Vagina (tissue), 2 donors: ENCODE results near the gene FRMD4A. TPM values are rescaled to one million over a fixed set of nuclear protein-coding genes. Genes with fewer than 3 reads are reported as not detected.

Experiments
- DNase-seq, 2 donors: peaks; one replicate each; pipeline ENCODE4 v3.0.0-alpha.2; 2017; ENCODE audit errors: extremely low spot score in 2 of 2
- H3K27ac ChIP-seq: fragments of 200-600 bp; sonication (generic); one replicate; pipeline ENCODE4 v1.5.1; 2019
- H3K27me3 ChIP-seq: fragments of 200-600 bp; sonication (generic); one replicate; pipeline ENCODE4 v1.5.1; 2019
- H3K36me3 ChIP-seq, 2 donors: fragments of 200-600 bp; sonication (generic); one replicate each; pipeline ENCODE4 v1.5.1; 2017 to 2019
- H3K4me1 ChIP-seq: fragments of 200-600 bp; sonication (generic); one replicate; pipeline ENCODE4 v1.5.1; 2019
- H3K4me3 ChIP-seq, 2 donors: fragments of 200-600 bp; sonication (generic); 1 replicate in 1 of 2; 2 replicates in 1 of 2; pipeline ENCODE4 v1.5.1; 2016 to 2019
- H3K9me3 ChIP-seq: fragments of 200-600 bp; sonication (generic); one replicate; pipeline ENCODE4 v1.5.1; 2019
- CTCF ChIP-seq, 3 experiments: fragments of 450-650 bp in 2 of 3; fragments of 200-600 bp in 1 of 3; sonication (generic) in 1 of 3; IDR thresholded peaks; one replicate each; pipeline ENCODE4 v1.5.1; 2017 to 2019; ENCODE audit warnings: antibody characterized with exemption in 3 of 3, mild to moderate bottlenecking in 2 of 3, moderate library complexity in 2 of 3
- POLR2A ChIP-seq, 2 donors: fragments of 450-650 bp; IDR thresholded peaks; one replicate each; pipeline ENCODE4 v1.6.1; 2017; ENCODE audit warnings: antibody characterized with exemption in 2 of 2, mild to moderate bottlenecking in 2 of 2, moderate library complexity in 2 of 2
- POLR2AphosphoS5 ChIP-seq, 2 donors: sonication (generic); formaldehyde crosslinking; IDR thresholded peaks; one replicate each; pipeline ENCODE4 v1.9.0; 2017; ENCODE audit warnings: antibody characterized with exemption in 2 of 2, mild to moderate bottlenecking in 2 of 2, low read depth in 1 of 2; ENCODE audit not compliant: insufficient read depth in 1 of 2
- intact Hi-C: fragments of 100-400 bp; cut with DNase I; formaldehyde crosslinking; loops from one replicate; pipeline ENCODE4 v1.15.1; 2023
- total RNA-seq: library from RNA; depleted of rRNA; stranded (reverse); fragments of >200 nt; gene quantifications from one replicate; pipeline ENCODE4 v1.2.3, GENCODE V29; 2016

The FRMD4A gene
- total RNA-seq, 1 donor from 2014 or later: 24.8 TPM

- Histone ChIP-seq H3K36me3 (no peaks in the 10 kb centered on the region), H3K4me3 (no peak overlapping the region), H3K27me3 (no peaks in the 10 kb centered on the region), H3K27ac (no peak overlapping the region), H3K4me1 (no peaks in the 10 kb centered on the region), H3K9me3 (no peaks in the 10 kb centered on the region)
- TF ChIP-seq POLR2A (IDR thresholded peaks at IDR 0.05) (no peak), POLR2AphosphoS5 (IDR thresholded peaks at IDR 0.05; ENCODE audit: insufficient read depth in 1 of 2, low read depth in 1 of 2) (no peak), CTCF (IDR thresholded peaks at IDR 0.05) (no peak)
- DNase-seq: peak in 1 of 2 donors; percentile 44
- intact Hi-C loops: loop anchor here (5.0 kb wide), 1 partner anchor 202 kb away; no protein-coding TSS in a partner anchor
Measured at GRCh38 chr10:14358886-14359573, 28.3 kb upstream of the FRMD4A start.

GRCh38 chr10:14356921-14357320, 26.2 kb upstream of the FRMD4A start:
- no peak for DNase-seq
- intact Hi-C loops: loop anchor here (5.0 kb wide), 1 partner anchor 200 kb away; no protein-coding TSS in a partner anchor
- H3K27me3 ChIP-seq: no peaks in the 10 kb centered on the region
- TF ChIP-seq POLR2AphosphoS5 (IDR thresholded peaks at IDR 0.05; ENCODE audit: insufficient read depth in 1 of 2, low read depth in 1 of 2) (no peak), CTCF (IDR thresholded peaks at IDR 0.05) (no peak), POLR2A (IDR thresholded peaks at IDR 0.05) (no peak)
- H3K4me3 ChIP-seq: no peak overlapping the region
- no peaks in the 10 kb centered on the region for H3K4me1 ChIP-seq
- H3K36me3 ChIP-seq: no peaks in the 10 kb centered on the region
- H3K9me3 ChIP-seq: no peaks in the 10 kb centered on the region
- no peak overlapping the region for H3K27ac ChIP-seq

- Histone ChIP-seq H3K4me3 (no peak overlapping the region), H3K36me3 (no peaks in the 10 kb centered on the region), H3K4me1 (no peaks in the 10 kb centered on the region), H3K27me3 (no peaks in the 10 kb centered on the region), H3K27ac (no peak overlapping the region), H3K9me3 (no peaks in the 10 kb centered on the region)
- DNase-seq: no peak
- no peak for TF ChIP-seq POLR2AphosphoS5 (IDR thresholded peaks at IDR 0.05; ENCODE audit: insufficient read depth in 1 of 2, low read depth in 1 of 2)
- TF ChIP-seq POLR2A (IDR thresholded peaks at IDR 0.05): no peak
- TF ChIP-seq CTCF (IDR thresholded peaks at IDR 0.05): no peak
- intact Hi-C loops: loop anchor here (5.0 kb wide), 1 partner anchor 198 kb away; no protein-coding TSS in a partner anchor
Measured at GRCh38 chr10:14355750-14356149, 25.0 kb upstream of the FRMD4A start.

- Histone ChIP-seq H3K36me3 (no peaks in the 10 kb centered on the region), H3K4me1 (no peaks in the 10 kb centered on the region), H3K9me3 (no peaks in the 10 kb centered on the region), H3K4me3 (no peak overlapping the region), H3K27ac (no peak overlapping the region), H3K27me3 (no peaks in the 10 kb centered on the region)
- TF ChIP-seq POLR2AphosphoS5 (IDR thresholded peaks at IDR 0.05; ENCODE audit: insufficient read depth in 1 of 2, low read depth in 1 of 2): no peak
- no peak for TF ChIP-seq POLR2A (IDR thresholded peaks at IDR 0.05)
- no peak for TF ChIP-seq CTCF (IDR thresholded peaks at IDR 0.05)
- DNase-seq: no peak
- intact Hi-C loops: no loop called here
Measured at GRCh38 chr10:14353291-14353913, 22.7 kb upstream of the FRMD4A start.

GRCh38 chr10:14350006-14350405, 19.3 kb upstream of the FRMD4A start:
- DNase-seq: no peak
- Histone ChIP-seq H3K4me1 (no peaks in the 10 kb centered on the region), H3K27ac (no peak overlapping the region), H3K36me3 (no peaks in the 10 kb centered on the region), H3K9me3 (no peaks in the 10 kb centered on the region), H3K4me3 (no peak overlapping the region), H3K27me3 (no peaks in the 10 kb centered on the region)
- intact Hi-C loops: no loop called here
- TF ChIP-seq POLR2AphosphoS5 (IDR thresholded peaks at IDR 0.05; ENCODE audit: insufficient read depth in 1 of 2, low read depth in 1 of 2) (no peak), CTCF (IDR thresholded peaks at IDR 0.05) (no peak), POLR2A (IDR thresholded peaks at IDR 0.05) (no peak)
